Gastroesophageal sphincter (tissue), 3 donors: Measurements from ENCODE around the gene TUT4.

Experiments used
- POLR2AphosphoS5 ChIP-seq: sonication (generic); formaldehyde crosslinking; IDR thresholded peaks from one replicate; pipeline ENCODE4 v1.6.1; 2017; ENCODE audit warnings: antibody characterized with exemption
- TF ChIP-seq, protein P1 (sequence below), 4 experiments: fragments of 200-600 bp in 2 of 4; fragments of 450-650 bp in 2 of 4; sonication (generic) in 1 of 4; IDR thresholded peaks; one replicate each; pipeline ENCODE4 v1.5.1; 2017 to 2019; ENCODE audit warnings: antibody characterized with exemption in 4 of 4, mild to moderate bottlenecking in 2 of 4, moderate library complexity in 2 of 4

- TF ChIP-seq, protein P1, sequence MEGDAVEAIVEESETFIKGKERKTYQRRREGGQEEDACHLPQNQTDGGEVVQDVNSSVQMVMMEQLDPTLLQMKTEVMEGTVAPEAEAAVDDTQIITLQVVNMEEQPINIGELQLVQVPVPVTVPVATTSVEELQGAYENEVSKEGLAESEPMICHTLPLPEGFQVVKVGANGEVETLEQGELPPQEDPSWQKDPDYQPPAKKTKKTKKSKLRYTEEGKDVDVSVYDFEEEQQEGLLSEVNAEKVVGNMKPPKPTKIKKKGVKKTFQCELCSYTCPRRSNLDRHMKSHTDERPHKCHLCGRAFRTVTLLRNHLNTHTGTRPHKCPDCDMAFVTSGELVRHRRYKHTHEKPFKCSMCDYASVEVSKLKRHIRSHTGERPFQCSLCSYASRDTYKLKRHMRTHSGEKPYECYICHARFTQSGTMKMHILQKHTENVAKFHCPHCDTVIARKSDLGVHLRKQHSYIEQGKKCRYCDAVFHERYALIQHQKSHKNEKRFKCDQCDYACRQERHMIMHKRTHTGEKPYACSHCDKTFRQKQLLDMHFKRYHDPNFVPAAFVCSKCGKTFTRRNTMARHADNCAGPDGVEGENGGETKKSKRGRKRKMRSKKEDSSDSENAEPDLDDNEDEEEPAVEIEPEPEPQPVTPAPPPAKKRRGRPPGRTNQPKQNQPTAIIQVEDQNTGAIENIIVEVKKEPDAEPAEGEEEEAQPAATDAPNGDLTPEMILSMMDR (IDR thresholded peaks at IDR 0.05): no peak
- TF ChIP-seq POLR2AphosphoS5: no peak
Measured at GRCh38 chr1:52580283-52580682, 27.4 kb upstream of the TUT4 start.
